Measurements from ENCODE around the gene SLC29A1. TPM values are rescaled to one million over a fixed set of nuclear protein-coding genes. Genes with fewer than 3 reads are reported as not detected.

The SLC29A1 gene
- total and polyA plus RNA-seq, 2 of the 8 experiments (the other 6 are each of a cell fraction or from before 2014, with no cell fraction given), result 187 to 558 TPM

DNA sequence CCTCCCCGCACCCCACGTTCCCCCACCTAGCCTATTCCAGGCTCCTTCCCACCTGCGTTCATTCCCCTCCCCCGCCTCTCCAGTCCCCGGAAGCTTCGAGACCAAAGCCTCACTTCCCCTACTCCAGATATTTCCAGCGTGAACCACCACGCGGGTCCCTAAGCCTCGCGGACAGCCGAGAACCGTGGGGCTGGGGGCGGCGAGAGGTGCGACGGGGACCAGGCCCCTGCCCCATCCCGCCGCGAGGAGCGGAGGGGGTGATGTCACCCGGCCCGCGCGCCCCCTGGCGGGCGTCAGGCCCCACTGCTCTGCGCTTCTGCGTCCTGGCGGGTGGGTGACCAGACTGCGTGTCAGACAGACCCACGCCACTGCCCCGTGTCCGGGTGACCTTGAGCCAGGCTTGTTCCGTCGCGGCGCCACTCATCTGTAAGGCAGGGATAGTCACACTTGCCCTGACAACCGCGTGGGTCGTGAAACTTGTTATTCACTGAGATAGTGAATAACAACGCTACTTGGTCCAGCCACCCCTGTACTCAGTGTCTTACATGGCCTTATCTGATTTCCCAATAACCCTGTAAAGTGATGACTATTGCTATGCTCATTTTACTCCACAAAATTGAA lies 14.5 kb downstream of the SLC29A1 start (continued):
- no peak; the same call in 1 of the 2 replicates for TF ChIP-seq SP4 (IDR thresholded peaks at IDR 0.05; ENCODE audit: low read length)
- TF ChIP-seq GABPA (IDR thresholded peaks at IDR 0.05; ENCODE audit: borderline replicate concordance, insufficient read depth, low read length), result peak; percentile 61; the same call in 1 of the 2 replicates
- peak; percentile 82 for TF ChIP-seq JUN (IDR thresholded peaks at IDR 0.05; ENCODE audit: low read depth, low read length)
- no peak for TF ChIP-seq NANOG (IDR thresholded peaks at IDR 0.05; ENCODE audit: insufficient read depth, low read depth, low read length, poor library complexity, severe bottlenecking)
- TF ChIP-seq BRCA1 (IDR thresholded peaks at IDR 0.05; ENCODE audit: low read depth, low read length), result no peak
- TF ChIP-seq CTBP2 (IDR thresholded peaks at IDR 0.05; ENCODE audit: borderline replicate concordance, insufficient read depth, insufficient read length, low read length), result peak; percentile 19
- TF ChIP-seq CTCF (IDR thresholded peaks at IDR 0.05; ENCODE audit: control extremely low read depth in 1 of 3, insufficient read depth in 1 of 3, low read depth in 1 of 3, low read length in 3 of 3), result peak in 2 of 3 experiments; percentile 88 to 93; a peak in 3 of 4 replicates
- TF ChIP-seq TAF1 (IDR thresholded peaks at IDR 0.05; ENCODE audit: low read depth, low read length), result peak; percentile 37; the same call in 1 of the 2 replicates
- TF ChIP-seq ZNF274 (IDR thresholded peaks at IDR 0.05; ENCODE audit: borderline replicate concordance, extremely low read depth, low read length), result no peak
- TF ChIP-seq SRF (IDR thresholded peaks at IDR 0.05; ENCODE audit: low read depth, low read length), result no peak
- 0 out of 2 replicates have a peak, but pooled peaks have one; percentile 21 for TF ChIP-seq PHF8 (conservative IDR thresholded peaks at IDR 0.05; ENCODE audit: low read depth, low read length)
- no peak for TF ChIP-seq SIRT6 (IDR thresholded peaks at IDR 0.05; ENCODE audit: low read length)
- TF ChIP-seq KDM5A (IDR thresholded peaks at IDR 0.05; ENCODE audit: low read length), result no peak
- TF ChIP-seq BCL11A (IDR thresholded peaks at IDR 0.05; ENCODE audit: low read depth in 2 of 2, low read length in 2 of 2), result no peak
- TF ChIP-seq YY1 (IDR thresholded peaks at IDR 0.05; ENCODE audit: low read depth, low read length), result peak; percentile 56; the same call in 1 of the 2 replicates
- 0 out of 2 replicates have a peak, but pooled peaks have one; percentile 50 for TF ChIP-seq CHD2 (IDR thresholded peaks at IDR 0.05; ENCODE audit: low read length)
- no peak for TF ChIP-seq SIX5 (IDR thresholded peaks at IDR 0.05; ENCODE audit: low read depth, low read length)
